NCI-H524 treated with DMSO at 0.1 percent for 48 hours (cell line): ENCODE results near the gene PLAAT2.
"Not testable (repeated sequence)": the region's sequence is repeated elsewhere in the genome, so short reads cannot be mapped to it uniquely, and the experiment has no call there.

Experiments used
- DNase-seq: peaks from one replicate; lab custom pipeline; 2025; lab: John Stamatoyannopoulos, UW

PLAAT2 gene

GRCh38 chr11:63563201-63564055 lies at the start of gene PLAAT2:
PLAAT2 (minus strand) TSS chr11:63563379; CDS start chr11:63563324, 55 bp downstream.
- no peak for DNase-seq

DNA sequence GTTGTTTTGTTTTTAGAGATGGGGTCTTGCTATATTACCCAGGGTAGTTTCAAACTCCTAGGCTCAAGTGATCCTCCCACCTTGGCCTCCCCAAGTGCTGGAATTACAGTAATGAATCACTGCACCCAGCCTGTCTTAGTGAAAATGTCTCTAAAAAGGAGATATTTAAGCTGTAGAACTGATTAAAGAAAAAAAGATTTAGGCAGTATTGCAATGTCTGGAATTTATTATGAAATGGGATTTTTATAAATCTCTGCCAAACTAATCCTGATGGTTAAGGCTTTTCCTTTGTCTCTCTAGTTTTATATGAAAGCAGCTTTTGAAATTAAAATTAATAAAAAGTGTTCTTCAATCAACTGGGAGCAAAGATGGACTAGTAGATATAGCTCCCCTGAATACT lies 49.0 kb upstream of the PLAAT2 start:
- DNase-seq, result no peak

- no peak for DNase-seq
Observed at GRCh38 chr11:63611395-63611747, 48.2 kb upstream of the PLAAT2 start.

DNA sequence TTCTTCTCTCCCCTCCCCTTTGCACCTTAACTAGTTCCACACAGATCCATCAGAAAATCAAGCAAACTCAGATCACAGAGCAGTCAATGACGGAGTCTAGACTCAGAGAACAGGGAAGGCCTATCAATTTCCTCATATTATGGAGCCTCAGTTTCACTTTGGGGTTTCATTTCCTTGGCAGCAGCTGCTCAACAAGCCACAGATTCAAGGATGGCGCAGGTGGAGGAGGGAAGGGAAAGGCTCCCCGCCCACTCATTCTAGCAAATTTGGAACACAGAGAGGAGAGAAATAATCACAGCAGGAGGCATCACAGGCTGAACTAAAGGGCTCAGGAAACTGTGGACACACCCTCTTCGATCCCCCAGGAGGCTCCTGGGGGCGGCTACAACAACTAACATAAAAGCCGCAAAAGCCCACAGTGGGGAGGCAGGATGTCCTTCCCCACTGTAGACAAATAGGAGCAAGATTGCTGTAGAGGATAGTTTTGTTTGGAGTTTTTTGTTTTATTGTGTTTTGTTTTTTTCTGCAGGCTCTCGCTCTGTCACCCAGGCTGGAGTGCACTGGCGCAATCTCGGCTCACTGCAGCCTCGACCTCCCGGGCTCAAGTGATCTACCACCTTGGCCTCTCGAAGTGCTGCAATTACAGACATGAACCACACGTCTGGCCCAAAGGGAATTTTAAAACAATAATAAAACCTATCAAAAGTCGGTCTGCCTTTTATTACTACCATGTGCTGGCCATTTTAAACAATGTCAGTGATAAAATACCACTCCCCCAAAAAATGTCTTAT lies 47.6 kb upstream of the PLAAT2 start:
- DNase-seq, result no peak

DNA sequence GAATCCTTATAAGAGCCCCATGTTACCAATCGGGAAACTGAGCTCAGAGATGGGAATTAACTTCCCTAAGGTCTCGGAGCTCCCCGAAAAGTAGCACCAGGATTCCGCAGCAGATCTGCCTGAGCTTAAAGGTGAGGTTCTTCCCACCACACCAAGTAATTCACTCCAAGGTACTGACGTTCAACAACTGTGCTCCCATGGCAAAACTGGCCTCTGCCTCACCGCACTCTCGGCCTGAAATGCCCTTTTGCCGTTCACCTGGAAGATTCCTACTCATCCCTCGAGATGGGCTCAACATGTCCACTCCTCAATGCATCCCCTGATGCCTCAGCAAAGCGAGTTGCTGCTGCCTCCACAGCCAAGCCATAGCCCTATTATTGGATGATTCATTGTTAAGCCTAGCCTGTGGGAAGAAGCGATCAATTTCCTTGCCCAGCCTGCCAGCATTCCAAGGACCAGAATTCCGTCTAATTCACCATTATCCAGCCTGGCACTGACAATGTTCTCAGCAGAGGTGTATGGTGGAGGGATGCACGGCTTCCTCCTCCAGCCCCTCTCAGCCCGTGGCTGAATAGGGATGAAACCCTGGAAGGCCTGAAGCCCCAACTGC lies 46.9 kb upstream of the PLAAT2 start:
- DNase-seq, result no peak

GRCh38 chr11:63609536-63609935 lies 46.4 kb upstream of the PLAAT2 start:
- DNase-seq, result no peak

GRCh38 chr11:63608353-63609345 lies 45.5 kb upstream of the PLAAT2 start:
- DNase-seq, result no peak

GRCh38 chr11:63603180-63603518 lies 40.0 kb upstream of the PLAAT2 start:
- no peak for DNase-seq

DNA sequence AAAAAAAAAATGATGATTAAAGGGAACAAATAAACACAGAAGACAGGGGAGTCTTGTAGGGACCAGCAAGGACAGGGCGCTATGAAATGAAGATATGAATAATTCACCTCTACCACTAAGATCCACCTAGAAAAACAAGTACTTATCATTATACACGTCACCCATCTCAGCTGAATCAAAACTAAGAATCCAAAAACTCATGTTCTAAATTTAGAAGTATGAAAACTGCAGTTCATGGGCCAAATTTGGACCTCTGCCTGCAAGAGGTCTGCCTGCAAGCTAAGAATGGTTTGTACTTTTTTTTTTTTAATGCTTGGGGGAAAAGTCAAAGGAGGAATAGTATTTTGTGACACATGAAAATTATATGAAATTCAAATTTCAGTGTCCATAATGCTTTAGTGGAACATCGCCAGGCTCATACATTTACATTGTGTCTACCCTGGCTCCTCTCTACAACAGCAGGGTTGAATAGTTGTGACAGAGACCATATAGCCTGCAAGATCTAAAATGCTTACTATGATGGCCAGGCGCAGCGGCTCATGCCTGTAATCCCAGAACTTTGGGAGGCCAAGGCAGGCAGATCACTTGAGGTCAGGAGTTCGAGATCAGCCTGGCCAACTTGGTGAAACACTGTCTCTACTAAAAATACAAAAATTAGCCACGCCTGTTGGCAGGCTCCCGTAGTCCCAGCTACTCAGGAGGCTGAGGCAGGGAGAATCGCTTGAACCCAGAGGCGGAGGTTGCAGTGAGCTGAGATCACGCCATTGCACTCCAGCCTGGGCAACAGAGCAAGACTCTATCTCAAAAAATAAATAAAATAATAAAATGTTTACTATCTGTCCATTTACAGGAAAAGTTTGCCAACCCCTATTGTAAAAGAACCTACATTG lies 39.4 kb upstream of the PLAAT2 start:
- DNase-seq, result not testable (repeated sequence)

GRCh38 chr11:63599211-63600122 lies 36.3 kb upstream of the PLAAT2 start:
- no peak for DNase-seq

- no peak for DNase-seq
Observed at GRCh38 chr11:63598556-63598955, 35.4 kb upstream of the PLAAT2 start.

DNA sequence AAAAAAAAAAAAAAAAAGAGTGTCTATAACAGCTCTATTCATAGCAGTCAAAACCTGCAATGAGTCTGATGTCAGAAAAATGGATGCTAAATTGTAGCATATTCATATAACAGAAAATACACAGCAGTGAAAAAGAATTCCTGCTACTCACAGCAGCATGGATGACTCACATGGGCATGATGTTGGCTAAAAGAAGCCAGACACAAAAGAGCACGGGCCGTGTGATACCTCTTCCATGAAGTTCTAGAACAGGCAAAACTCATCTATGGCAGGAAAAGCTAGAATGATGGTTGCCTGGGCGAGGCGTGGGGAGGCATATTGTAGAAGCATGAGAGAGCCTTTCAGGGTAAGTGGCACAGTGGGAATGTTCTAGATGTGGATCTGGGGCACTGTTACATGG lies 32.1 kb upstream of the PLAAT2 start:
- DNase-seq, result no peak

DNA sequence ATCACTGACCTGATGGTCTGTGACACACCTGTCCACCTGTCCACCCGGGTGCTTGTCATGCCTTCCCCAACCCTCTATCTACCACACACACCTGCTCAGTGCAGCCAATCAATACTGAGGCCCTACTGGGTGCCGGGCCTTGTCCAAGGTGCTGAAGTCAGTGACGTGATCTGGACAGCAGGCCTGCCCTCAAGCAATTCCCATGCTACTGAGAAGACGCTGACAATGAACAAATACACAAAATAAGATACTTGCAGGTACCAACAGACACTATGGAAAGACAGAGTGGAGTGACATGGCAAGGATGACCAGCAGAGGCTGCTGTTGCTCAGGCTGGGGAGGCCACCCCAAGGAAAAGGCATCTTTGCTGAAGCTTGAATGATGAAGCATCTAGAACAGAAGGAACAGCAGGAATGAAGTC lies 29.8 kb upstream of the PLAAT2 start:
- DNase-seq, result no peak

- DNase-seq, result no peak
Observed at GRCh38 chr11:63590024-63590788, 27.0 kb upstream of the PLAAT2 start.

DNA sequence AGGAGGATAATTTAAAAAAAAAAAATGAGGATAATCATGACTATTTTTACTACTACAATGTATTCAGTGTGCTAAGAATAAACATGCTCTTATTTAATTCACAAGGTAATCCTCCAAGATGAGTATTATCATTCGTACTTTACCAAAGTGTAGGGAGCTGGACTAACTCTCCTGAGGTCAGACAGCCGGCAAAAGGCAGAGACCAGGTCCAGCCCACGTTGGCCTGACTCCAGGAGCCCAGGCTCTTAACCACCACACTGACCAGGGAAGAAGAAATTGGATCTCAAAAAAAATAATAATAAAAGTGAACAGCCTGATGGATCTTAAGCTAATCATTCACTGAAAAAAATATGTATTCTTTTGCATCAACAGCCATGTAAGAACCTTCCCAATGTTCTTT lies 25.8 kb upstream of the PLAAT2 start:
- no peak for DNase-seq

GRCh38 chr11:63586451-63587166 lies 23.4 kb upstream of the PLAAT2 start:
- DNase-seq, result no peak

GRCh38 chr11:63583357-63583677 lies 20.1 kb upstream of the PLAAT2 start:
- DNase-seq, result no peak

DNA sequence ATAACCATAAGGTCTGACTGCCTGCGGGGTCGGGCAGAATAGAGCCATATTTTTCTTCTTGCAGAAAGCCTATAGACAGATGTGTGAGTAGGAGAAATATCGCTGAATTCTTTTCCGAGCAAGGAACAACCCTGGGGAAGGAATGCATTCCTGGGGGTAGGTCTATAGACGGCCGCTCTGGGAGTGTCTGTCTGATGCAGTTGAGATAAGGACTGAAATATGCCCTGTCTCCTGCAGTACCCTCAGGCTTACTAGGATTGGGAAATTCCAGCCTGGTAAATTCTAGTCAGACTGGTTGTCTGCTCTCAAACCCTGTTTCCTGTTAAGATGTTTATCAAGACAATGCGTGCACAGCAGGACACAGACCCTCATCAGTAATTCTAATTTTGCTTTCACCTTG lies 18.0 kb upstream of the PLAAT2 start:
- not testable (repeated sequence) for DNase-seq
